GM18526 (cell line): ENCODE data around the gene DVL2.

ENCODE experiments used
- POLR2A ChIP-seq: IDR thresholded peaks from 3 replicates; pipeline ENCODE4 v1.6.1; 2011; ENCODE audit not compliant: insufficient read length; ENCODE audit errors: extremely low read depth

DVL2 gene

GRCh38 chr17:7261379-7262191 lies 27.3 kb upstream of the DVL2 start:
- no peak for TF ChIP-seq POLR2A

DNA sequence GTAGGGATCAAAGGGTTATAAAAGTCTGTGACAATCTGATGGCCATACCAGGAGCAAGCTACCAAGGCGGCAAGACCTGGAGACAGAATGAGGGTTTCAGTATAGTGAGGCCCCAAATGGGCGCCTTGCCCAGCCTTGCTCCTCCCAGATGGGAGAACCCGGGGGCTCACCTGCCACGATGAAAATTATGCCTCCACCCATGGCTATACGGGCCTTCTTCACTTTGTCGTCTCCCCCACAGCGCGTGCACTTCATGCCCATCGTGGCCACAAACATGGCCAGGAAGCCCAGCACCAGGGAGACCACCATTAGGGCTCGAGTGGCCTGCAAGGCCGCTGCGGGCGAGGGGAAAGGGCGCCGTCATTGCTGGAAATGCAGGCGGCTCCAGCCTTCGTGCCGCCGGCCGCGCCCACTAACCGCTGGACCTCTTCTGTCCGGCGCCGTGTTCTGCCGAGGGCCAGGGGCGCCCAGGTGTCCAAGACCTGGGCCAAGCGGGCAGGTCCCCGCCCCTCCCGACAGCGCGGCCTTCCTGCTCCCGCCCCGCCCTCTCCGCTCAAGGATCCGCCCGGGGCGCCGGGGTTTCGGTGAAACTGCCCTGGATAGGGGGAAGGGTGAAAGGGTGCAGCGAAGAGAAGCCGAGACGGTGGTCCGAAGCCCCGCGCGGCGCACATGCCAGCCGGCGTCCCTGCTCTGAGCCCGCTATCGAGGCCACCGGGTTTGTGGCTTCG lies 26.5 kb upstream of the DVL2 start:
- TF ChIP-seq POLR2A, result no peak

DNA sequence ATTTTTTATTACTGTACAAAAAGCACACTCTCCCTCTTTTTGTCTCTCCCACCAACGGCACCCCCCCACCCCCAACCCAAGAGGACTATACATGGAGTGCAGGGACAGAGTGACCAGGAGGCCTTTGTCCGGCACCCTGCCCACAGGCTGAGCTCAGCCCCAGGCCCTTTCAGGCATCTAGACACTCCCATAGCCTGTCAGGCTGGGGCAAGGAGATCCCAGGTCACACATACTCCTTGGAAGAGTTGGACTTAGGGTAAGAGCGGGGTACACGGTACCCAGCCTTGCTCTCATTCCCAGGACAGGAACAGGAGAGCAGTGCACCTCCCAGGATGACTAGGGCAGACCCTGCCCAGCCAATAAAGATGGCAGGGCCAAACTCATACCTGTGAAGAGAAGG lies 25.8 kb upstream of the DVL2 start:
- no peak for TF ChIP-seq POLR2A

DNA sequence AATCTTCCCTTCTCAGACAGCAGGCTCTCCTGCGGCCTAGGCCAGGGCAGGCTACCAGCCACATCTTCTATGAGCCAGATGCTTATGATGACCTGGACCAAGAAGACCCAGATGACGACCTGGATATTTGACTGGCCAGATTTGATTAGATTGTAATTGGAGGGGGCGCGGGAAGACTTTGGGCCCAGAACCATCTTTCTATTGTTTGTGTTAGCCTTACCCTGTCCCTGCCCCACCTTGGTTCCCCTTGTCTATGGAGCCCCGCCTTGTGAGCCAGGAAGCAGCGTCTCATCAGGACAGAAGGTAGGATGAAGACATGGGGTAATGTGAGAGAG lies 25.2 kb upstream of the DVL2 start:
- no peak for TF ChIP-seq POLR2A

DNA sequence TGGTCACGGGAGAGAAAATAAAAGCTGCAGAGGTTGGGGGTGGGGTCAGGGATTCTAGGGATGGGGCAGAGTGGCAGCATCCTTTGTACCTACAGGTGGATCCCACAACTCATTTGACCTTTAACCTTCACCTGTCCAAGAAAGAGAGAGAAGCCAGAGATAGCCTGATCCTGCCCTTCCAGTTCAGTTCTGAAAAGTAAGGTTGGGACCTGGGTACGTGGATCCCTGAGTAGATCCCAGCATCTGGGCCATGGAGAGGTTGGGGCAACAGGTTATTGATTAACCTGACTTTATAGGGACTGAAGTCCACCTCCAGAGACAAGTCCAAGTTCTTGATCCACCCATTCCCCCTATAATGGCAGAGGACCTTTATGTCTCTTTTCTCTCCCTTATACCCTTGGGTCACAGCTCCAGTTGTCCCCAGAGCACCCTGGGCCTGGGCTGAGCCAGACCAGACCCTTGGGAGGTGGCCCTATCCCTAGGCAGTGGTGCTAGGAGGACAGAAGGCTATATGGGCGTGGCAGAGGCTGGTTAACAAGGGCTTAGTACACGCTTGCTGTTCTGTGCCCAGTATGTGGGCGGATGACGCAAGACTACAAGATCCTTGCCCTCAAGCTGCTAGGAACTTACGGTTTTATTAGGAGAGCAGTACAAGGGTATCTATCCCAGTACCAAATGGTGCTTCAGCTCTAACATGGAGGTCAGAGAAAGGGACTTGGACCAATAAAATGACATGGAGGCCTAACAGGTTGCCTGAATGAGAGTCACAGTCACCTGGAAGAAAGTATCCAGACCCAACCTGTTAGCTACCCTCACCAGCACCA lies 24.6 kb upstream of the DVL2 start:
- no peak for TF ChIP-seq POLR2A

- no peak for TF ChIP-seq POLR2A
Observed at GRCh38 chr17:7256766-7257456, 22.6 kb upstream of the DVL2 start.

- no peak for TF ChIP-seq POLR2A
Observed at GRCh38 chr17:7254511-7254910, 20.2 kb upstream of the DVL2 start.

DNA sequence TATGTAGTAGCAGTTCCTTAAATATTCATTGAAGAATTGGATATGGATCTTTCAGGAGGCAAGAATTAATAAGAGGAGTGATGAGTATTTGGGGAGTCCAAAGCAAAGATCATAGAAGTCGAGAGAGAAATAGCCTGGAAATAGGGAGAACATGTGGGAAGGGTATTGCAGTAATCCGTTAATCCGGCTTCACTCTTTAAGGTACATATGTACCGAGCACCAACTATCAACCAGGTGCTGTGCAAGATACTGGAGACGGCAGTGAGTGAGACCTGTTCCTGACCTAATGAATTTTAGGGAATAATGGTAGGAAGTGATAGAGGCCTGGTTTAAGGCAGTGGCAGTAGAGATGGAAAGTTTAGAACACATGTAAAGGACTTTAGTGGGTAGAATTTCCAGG lies 18.8 kb upstream of the DVL2 start:
- no peak for TF ChIP-seq POLR2A

- peak; percentile 87 for TF ChIP-seq POLR2A
Observed at GRCh38 chr17:7252176-7253043, 18.1 kb upstream of the DVL2 start, which contains the start of gene ELP5. TSS of gene ELP5 (plus strand) at chr17:7252215. CDS start at chr17:7252551, 336 bp downstream.

GRCh38 chr17:7251661-7252175 lies 17.4 kb upstream of the DVL2 start, which contains the start of gene CTDNEP1:
TSS of gene CTDNEP1 (minus strand) at chr17:7251734. CDS start at chr17:7251296, 438 bp downstream.
- peak; percentile 48 for TF ChIP-seq POLR2A

GRCh38 chr17:7250695-7251627 lies 16.6 kb upstream of the DVL2 start:
- TF ChIP-seq POLR2A, result no peak

- no peak for TF ChIP-seq POLR2A
Observed at GRCh38 chr17:7249830-7250229, 15.5 kb upstream of the DVL2 start.

DNA sequence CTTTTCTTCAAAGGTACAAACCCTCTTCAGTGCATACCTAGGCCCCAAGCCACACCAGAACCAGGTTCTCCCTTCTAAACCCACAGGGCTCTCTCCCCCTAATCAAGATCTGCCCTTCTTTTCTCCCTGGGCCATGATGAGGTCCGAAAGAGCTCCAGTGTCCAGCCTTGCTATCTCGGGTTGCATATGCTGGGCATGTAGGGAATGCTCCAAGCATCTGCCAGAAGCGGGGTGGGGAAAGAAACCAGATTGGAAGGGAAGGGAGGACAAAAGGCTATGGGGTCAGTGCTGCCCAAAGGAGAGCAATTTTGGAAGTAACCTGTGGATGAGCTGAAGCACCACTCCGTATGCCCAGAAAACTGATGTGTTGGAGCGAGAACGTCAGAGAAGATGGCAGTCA lies 14.9 kb upstream of the DVL2 start:
- TF ChIP-seq POLR2A, result no peak
